Measurements from ENCODE around the gene GABRG3.

Gene GABRG3

DNA sequence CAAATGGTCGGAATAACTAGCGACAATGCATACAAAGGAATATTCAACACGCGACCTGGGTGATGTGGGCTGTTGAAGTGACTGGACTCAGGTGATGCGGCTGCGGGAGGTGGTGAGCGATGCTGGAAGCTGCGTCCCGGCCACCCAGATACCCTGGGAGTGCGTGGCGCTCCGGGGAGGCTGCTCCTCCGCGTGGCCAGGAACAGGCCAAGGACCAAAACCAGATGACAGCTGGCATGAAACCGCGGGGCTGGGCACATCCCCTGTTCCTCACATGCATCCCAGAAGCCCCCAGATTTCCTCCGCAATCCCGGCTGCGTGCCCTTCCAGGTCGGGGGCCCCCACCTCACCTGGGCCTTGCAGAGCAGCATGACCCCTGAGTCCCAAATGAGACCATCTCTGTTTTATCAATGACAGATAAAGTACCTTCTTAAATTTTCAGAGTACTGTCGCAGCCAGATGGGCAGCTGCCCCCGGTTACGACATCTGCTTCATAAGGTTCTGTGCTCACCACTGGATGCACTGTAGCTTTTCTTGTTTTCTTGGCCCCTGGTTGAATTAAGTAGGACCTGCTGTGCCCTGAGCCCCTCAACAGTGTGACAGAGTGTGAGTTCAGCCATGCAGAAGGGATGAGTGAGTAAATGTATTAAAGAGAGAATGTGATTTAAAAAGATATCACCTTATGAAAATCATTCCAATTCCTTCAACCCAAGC is 278.2 kb downstream of the GABRG3 start:
- no peak for DNase-seq (ENCODE audit: low spot score)

DNA sequence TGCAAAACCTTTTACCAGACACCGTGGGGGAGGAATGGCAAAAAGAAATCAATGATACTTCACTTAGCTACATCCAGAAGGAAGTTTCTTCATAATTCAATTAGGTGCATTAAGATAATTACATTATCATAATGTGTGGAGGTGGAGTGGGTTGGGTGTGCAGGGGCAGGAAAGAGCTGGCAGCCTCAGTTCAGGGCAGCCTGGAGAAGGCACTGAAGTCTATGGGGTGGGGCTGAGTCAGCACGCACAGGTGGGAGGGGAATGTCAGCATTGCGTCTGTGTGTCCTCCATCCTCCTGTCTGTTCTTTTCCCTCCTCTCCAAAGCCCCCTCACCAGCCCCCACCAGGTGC is 278.8 kb downstream of the GABRG3 start:
- no peak for DNase-seq (ENCODE audit: low spot score)

GRCh38 chr15:27250223-27250622 is 279.2 kb downstream of the GABRG3 start:
- DNase-seq (ENCODE audit: low spot score): no peak

DNA sequence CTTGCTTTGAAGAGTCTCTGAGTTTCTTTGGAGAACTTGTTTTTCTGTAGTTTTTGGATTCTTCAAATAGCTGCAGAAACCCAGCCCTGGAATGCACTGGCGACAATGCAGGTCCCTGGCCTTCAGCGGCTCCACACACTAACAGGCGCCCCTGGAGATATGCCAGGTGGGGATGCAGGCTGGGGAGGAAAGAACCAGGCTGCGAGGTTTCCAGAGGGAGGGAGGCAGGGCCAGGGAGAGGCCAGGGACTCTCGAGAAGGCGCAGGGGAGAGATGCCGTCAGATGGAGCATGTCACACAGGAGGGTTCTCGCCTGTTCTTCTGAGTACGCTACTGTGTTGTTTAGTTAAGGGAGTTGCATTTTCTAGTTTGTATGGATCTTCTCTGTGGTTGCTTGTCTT is 283.1 kb downstream of the GABRG3 start:
- DNase-seq (ENCODE audit: low spot score): no peak

- no peak for DNase-seq (ENCODE audit: low spot score)
Observed at GRCh38 chr15:27254801-27255200, 283.8 kb downstream of the GABRG3 start.

- no peak for DNase-seq (ENCODE audit: low spot score)
Observed at GRCh38 chr15:27256446-27256845, 285.5 kb downstream of the GABRG3 start.

DNA sequence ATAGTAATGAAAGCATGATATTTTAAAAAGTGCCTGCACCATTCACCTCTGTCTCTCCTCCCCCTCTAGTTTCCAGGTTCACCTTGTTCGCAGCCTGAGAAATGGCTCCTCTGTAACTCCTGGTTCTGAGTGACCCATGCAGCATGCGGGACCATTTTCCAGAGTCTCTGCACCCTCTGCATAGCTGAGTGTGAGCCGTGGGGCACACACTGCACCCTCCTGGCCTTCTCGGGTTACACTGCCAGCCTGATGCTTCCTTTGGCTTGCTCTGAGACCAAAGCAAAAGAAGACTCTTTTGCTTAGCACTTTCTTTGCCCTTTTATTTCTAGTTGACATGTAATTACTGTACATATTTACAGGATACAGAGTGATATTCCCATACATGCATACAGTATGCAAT is 287.3 kb downstream of the GABRG3 start:
- no peak for DNase-seq (ENCODE audit: low spot score)

DNA sequence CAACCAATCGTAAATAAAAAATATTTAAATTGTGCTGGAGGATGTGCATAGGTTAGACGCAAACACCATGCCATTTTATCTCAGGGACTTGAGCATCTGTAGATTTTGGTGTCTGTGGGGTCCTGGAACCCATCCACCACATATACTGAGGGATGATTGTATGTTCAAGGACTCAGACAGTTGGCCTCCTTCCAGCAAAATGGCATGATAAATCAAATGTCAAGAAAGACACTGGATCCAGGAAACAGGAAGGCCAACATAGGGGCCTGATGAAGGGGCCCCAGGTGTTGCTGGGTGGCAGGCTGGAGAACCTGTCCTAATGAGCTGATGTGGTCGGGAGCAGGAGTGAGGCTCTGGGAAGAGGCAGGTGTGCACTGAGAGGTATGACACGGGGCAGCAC is 289.5 kb downstream of the GABRG3 start:
- no peak for DNase-seq (ENCODE audit: low spot score)

- no peak for DNase-seq (ENCODE audit: low spot score)
Observed at GRCh38 chr15:27268923-27269322, 297.9 kb downstream of the GABRG3 start.

- no peak for DNase-seq (ENCODE audit: low spot score)
Observed at GRCh38 chr15:27271258-27271657, 300.3 kb downstream of the GABRG3 start.

DNA sequence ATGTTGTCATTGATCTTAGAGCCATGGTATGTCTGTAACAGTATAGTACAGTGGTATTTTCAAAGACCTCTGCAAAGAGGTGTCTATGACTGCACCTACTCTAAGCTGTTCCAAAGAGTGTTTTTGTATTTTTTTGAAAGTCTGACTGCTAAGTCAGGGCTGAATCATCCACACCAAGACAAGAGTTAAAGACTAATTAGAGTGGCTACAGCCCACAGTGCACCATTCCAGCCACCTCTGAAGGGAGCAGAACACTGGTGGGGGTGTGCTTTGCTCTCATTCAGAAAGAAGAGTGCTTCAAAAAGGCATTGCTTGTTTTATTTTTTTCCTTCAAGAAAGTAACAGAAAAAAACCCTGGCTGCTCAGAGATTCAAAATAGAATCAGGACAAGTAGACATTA is 301.4 kb downstream of the GABRG3 start:
- DNase-seq (ENCODE audit: low spot score): no peak

DNA sequence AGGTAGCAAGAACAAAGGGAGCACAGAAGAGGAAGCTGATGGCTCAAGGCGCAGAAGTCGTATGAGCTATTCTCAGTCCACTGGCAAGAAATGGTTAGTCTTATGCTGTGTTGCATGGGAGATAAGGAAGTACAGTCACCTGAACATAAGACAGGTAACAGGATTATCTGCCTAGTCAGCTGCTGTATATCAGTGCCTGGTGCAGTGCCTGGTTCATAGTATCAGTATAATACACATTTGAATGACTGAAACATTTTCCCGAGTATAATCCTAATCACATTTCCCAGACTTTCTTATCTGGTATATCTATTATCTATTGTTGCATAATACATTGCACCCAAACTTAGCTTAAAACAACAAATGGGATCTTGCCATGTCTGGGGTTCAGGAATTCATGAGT is 302.5 kb downstream of the GABRG3 start:
- DNase-seq (ENCODE audit: low spot score): no peak

DNA sequence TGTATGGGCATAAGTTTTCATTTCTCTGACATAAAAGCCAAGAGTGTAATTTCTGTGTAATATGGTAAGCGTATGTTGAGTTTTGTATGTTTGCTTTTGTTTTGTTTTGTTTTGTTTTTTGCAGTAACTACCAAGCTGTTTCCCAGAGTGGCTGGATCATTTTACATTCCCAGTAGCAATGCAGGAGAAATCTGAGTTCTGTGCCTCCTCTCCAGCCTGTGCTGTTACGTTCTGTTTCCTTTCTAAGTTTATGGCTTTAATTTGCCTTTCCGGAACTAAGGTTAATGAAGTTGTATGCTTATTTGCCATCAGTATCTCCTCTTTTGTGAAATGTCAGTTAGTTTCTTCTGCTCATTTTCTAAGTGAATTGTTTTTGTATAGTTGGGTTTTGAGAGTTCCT is 307.8 kb downstream of the GABRG3 start:
- DNase-seq (ENCODE audit: low spot score): no peak

DNA sequence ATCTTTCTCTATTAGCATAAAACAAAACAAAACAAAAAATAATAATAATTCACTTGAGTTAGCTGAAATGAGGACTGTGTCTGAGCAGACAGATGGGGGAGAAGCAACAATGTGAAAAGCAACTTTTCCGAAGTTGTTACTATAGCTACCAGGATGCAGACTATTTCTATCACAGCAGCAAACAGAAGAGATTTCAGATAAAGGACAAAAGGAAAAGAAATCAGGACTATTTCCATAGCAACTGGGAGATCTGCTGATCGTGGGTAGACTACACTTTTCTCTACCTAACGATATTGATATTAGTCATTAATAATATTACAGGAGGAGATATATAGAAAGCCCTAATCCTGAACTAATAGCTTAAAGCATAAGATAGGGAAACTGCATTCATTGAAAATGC is 321.7 kb downstream of the GABRG3 start:
- no peak for DNase-seq (ENCODE audit: low spot score)

GRCh38 chr15:27293607-27294006 is 322.6 kb downstream of the GABRG3 start:
- no peak for DNase-seq (ENCODE audit: low spot score)

GRCh38 chr15:27317736-27318135 is 346.8 kb downstream of the GABRG3 start:
- no peak for DNase-seq (ENCODE audit: low spot score)

DNA sequence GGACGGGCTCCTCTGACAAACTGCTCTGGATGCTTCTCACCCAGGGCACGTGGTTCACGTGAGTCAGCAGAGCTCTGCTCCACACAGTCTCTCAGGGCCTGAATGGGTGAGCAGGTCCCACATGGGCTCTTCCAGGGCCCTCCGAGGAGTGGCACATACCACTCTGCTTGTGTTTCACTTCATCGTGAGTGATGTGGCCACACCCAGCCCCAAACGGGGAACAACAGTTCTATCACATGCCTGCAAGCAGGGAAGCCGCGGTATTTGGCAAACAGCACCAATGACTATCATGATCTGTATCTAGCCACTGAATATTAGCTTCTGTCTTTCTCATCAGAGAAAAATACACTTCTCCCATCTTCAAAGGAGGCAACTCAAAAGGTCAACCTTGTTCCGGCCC is 352.8 kb downstream of the GABRG3 start:
- no peak for DNase-seq (ENCODE audit: low spot score)

DNA sequence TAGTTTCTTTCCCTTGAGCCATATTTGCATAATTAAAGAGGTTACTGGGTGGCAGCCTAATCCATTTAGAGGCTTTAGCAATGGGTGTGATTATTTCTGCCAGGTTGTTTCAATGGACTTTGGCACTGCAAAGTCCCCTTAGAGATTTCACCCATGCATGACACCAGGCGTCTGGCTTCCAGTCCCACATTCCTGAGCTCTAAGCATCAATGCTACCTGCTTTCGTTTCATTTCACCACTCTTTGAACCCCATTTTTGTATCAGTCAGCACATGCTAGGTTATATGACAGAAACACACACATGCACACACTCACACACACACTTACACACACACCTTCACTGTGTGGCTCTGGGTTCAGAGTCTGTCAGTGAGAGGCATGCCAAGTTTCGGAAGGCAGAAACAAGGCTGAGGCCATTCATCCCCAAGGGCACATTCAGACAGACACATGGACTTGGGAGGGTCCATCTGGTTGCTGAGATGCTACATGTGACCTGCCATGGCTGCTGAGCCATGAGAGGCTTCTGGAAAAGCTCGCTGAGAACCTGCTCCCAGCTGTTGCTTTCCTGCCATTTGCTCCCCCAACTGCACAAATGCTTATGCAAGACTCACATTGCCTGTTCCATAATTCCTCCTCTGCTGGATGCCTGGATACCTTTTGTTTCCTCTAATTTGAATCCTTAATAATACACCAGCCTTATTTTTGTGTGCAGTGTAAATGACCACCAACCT is 354.1 kb downstream of the GABRG3 start:
- DNase-seq (ENCODE audit: low spot score): no peak

GRCh38 chr15:27327467-27328025 is 356.6 kb downstream of the GABRG3 start:
- no peak for DNase-seq (ENCODE audit: low spot score)

DNA sequence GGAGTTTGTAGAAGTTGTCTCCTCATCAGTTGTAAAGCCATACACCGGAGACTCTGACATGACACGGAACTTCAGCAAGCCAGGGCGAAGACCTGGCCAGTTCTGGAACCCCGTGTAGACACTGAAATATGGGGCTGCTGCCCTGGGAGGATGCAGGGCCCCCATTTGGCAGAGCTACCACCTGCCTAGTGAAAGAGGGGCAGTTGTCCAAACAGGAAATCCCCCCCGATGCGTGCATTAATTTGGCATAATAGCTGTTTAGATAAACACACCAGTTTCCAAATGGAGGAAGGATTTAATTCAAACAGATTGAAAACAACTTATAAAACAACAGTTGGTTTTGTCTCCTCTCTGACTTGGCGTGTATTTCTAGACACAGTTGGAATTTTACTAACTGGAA is 357.2 kb downstream of the GABRG3 start:
- no peak for DNase-seq (ENCODE audit: low spot score)

DNA sequence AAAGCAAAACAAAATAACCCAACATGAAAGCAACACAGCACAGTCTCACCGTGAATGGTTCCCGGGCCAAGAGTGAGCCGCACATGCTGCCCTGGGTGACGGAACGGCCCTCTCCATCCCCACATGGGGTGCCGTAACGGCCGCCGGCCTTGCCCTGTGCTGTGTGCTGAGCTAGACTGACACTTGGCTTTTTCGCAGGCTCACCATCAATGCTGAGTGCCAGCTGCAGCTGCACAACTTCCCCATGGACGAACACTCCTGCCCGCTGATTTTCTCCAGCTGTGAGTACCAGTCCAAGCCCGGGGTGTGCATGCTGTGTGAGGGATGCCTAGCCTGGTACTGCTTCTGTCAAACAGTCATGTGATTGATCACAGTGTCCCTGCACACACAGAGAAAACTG is 357.6 kb downstream of the GABRG3 start:
- DNase-seq (ENCODE audit: low spot score): no peak

DNA sequence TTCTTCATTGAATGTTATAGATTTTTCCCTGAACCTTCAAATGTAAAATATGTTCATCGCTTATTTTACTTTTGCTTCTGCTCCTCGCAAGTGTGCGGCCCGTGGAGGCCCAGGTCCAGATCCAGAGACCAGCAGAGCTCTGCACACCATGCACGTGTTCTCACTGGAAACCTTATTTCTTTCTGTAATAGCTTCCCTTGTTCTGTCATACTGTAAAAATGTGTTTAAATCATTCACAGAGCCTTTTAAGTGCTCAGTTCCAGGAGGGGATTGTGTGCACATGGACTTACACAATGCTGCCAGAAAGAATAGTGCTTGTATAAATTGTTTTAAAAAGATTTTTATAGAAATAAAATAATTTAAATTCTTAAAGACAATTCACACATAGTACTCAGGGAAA is 359.3 kb downstream of the GABRG3 start:
- DNase-seq (ENCODE audit: low spot score): no peak

DNA sequence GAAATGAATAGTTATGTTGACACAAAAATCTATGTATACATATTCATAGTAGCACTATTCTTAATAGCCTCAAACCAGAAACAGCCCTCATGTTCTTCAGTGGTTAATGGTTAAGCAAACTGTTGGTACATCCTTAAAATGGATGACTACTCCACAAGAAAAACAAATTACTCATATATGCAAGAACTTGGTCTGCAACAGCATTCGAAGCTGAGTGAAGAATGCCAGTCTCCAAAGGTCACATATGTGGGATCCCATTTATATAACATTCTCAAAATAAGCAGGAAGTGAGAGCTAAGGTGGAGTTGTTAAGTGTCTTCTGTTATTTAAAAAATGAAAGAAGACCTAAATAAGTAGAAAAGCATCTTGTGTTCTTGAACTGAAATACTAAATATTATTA is 365.7 kb downstream of the GABRG3 start:
- no peak for DNase-seq (ENCODE audit: low spot score)

DNA sequence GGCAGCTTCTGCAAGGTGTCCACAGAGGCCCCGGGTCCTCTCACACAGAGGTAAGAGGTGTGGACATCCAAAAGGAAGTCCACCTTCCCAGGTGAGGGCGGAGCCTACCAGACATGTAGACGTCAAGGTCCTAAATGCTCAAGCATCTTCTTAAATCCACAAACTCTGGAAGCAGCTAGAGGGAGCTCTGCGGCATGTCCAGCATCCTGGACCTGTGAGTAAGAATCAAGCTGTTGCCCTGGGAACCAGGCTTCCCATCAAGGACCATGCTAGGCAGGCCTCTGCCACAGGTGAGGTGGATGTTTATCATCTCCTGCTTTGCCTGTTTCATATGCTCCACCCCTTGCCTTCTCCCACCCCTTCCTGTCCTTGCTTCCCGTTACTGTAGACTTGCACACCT is 368.2 kb downstream of the GABRG3 start:
- no peak for DNase-seq (ENCODE audit: low spot score)

Data from hematopoietic multipotent progenitor cell treated with erythropoietin and hydrocortisone succinate and interleukin-3 and kit ligand, for 15 days (in vitro differentiated cells).